Measurements from ENCODE around the gene SCYL3. TPM values are rescaled to one million over a fixed set of nuclear protein-coding genes. Genes with fewer than 3 reads are reported as not detected.
"Not testable (repeated sequence)": the region's sequence is repeated elsewhere in the genome, so short reads cannot be mapped to it uniquely, and the experiment has no call there.

Gene SCYL3, protein sequence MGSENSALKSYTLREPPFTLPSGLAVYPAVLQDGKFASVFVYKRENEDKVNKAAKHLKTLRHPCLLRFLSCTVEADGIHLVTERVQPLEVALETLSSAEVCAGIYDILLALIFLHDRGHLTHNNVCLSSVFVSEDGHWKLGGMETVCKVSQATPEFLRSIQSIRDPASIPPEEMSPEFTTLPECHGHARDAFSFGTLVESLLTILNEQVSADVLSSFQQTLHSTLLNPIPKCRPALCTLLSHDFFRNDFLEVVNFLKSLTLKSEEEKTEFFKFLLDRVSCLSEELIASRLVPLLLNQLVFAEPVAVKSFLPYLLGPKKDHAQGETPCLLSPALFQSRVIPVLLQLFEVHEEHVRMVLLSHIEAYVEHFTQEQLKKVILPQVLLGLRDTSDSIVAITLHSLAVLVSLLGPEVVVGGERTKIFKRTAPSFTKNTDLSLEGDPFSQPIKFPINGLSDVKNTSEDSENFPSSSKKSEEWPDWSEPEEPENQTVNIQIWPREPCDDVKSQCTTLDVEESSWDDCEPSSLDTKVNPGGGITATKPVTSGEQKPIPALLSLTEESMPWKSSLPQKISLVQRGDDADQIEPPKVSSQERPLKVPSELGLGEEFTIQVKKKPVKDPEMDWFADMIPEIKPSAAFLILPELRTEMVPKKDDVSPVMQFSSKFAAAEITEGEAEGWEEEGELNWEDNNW
- total RNA-seq: 6.7 TPM
- long read RNA-seq, full-length matches to known transcripts: 3 of 6 reads
- long read RNA-seq, partial matches to known transcripts: 0 of 6 reads
- long read RNA-seq, other reads (novel, unspliced or antisense): 3 of 6 reads

DNA sequence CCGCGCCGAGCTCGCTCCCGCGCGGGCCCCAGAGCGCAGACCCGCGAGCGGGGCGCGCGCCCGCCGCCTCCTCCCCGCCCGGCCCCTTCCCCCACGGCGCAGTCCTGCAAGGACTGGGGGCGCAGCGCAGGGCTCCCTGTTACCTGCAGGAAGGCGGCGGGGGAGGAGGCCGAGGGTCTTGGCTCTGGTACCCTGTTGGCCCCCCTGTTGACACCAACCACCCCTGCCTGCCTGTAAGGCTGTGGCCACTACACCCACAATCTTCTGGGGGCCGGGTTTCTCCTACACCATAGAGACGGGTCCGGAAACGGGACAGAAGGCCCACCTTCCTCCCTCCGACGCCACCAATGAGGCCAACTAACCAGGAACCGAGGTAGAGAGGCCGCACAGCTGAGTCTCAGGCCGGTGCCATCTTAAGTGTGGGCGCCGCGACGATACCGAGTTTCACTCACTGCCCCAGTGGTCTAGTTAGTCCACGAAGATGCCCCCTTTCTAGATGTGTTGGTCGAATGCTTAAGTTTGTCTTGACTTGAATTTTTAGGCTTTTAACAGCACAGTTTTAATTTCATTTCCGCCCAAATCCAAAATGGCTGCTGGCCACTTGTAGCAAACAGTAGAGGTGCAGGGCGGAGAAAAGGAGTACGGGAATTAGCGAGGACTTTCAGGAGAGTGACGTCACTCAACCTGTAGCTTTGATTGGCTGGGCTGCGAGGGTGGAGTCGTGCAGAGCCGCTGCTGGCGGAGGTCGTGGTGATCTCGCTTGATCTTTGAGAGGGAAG lies at the start of gene SCYL3:
Gene SCYL3 (minus strand): TSS at position 252 of the 779 bp plus-strand sequence. CDS start 5,056 bp downstream, outside the sequence.
- intact Hi-C loops (cut with DNase I): loop anchor here (2.0 kb wide), 2 partner anchors 99 to 181 kb away; partner anchors contain the start of genes KIFAP3 and METTL18
- DNase-seq (ENCODE audit: low spot score): peak; percentile 97

DNA sequence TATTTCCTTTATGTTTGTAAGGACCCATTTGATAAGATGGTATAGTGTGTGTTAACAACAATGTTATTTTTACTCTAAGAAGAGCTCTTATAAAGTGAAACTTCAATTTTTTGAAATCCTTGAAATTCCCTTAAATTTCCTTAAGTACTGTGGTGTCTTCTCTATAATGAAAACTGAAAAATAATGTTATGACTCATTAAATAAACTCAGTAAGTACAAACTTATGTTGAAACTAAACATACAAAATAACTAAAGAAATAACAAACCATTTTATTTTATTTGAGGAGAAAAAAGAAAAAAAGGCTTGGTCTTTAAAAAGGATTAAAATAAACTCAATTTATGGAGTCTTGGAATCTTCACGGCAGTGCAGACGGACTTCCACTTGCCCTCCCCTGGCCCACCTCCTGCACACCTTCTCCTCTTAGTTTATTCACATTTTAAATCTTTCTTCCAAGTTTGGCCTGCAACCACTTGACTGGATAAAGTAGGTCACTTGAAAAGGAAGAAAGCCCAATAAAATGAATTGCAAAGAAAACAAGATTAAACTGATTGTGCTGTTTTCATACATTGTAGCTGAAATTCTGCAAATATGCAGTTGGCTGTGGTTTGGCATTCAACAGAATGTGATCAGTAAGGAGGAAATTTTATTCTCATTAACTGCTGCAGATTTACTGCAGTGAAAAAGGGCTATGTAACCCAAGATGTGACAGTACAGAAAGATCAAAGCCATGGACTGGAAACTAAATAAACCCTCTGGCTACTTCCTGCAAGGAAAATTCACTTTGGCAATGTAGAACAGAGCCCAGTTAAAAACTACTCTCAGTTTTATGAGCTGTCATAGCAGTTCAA lies 48.5 kb upstream of the SCYL3 start:
- intact Hi-C loops (cut with DNase I): no loop called here
- DNase-seq (ENCODE audit: low spot score): no peak

DNA sequence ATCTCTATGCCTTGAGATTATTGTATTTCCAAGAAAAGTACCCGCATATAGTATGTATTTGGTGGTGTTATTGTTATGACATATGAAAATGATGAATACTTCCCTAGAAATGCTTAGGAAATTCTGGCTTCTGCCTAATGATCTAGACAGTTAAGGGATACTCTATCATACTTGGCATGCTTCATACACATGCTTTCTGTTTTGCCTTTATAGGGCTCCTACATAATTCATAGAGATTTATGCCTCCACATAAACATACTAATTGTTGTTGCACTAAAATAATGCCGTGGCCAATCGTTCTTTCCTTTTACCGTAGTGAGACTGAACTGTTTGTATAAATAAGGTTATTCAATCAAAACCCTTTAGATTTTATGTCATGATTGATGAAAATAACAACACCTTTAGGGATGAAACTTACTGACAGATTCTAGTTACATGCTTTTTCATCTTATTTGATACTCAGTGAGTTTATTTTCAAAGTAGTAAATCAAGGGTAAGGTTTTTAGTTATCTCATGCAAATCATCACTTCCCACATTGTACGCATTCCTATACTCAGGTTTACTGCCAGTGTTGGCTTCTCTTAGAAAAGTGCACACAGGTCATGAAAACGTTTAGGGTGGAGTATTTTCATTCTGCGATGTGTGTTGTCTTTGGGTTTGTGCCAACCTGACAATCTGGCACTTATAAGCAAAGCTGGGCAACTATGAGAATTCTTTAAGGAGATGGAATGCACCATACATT lies 40.5 kb upstream of the SCYL3 start:
- DNase-seq (ENCODE audit: low spot score): no peak
- intact Hi-C loops (cut with DNase I): loop anchor here (5.0 to 10.0 kb wide), 4 partner anchors 201 to 993 kb away; partner anchors contain the start of gene GORAB

DNA sequence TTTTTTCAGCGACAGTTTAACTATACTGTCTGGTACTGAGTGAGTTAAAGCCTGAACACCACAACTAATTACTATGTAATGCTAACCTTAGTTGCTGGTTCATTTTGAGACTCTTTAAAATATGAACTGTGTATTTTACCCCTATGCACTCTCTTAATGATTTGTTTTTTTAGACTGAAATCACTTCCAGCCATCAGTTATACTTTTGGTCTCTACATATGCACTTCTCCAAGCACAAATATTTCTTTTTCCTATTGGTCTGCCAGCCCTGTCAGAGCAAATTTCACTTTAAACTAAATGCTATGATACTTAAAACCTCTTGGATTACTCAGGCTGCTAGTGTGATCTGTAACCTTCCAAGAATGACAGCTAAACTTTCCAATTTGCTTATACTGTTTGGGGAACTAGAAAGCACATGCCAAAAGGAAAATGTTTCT lies 38.1 kb upstream of the SCYL3 start:
- no peak for DNase-seq (ENCODE audit: low spot score)
- intact Hi-C loops (cut with DNase I): loop anchor here (5.0 to 10.0 kb wide), 4 partner anchors 203 to 995 kb away; partner anchors contain the start of gene GORAB

DNA sequence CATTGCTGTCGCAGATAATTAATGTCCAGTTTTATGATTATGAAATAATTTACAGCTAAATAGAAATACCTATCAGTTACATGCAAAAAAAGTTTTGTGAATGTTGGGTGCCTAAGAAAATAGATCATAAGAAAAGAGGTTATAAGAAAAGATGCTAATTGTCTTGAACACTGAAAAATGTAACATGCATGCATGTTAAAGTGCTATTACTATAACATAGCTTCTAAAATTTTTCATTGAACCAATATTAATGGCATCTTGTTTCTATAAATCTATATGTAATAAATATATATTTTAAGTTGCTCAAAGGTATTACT lies 35.5 kb upstream of the SCYL3 start:
- intact Hi-C loops (cut with DNase I): loop anchor here (10.0 kb wide), 2 partner anchors 736 to 836 kb away; partner anchors contain the start of gene PRRX1
- no peak for DNase-seq (ENCODE audit: low spot score)

DNA sequence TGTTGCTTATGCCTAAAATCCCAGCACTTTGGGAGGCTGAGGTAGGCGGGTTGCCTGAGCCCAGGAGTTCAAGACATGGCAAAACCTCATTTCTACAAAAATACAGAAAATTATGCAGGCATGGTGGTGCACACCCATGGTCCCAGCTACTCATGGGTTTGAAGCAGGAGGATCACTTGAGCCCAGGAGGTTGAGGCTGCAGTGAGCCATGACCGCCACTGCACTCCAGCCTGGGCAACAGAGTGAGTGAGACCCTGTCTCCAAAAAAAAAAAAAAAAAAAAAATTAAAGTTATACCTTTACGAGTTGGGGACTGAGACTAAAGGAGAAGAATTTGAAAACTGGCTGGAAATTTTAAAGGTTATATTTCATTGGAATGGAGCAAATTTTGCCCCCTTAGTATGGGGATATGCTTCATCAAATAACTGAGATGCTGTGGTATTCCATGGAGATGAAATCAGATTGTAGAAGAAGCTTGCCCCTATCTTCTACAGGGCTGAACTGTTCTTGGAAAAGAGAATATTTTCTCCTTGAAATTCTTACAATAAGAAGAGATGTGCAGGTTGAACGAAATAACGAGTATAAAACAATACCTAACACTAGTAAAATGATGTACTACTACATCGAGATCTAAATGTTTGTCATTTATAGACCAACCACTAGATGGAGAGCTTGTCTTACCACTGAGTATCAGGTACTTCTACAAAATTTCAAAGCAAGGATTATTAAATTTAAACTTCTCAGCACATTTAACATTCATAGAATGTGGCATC lies 34.9 kb upstream of the SCYL3 start:
- DNase-seq (ENCODE audit: low spot score): no peak
- intact Hi-C loops (cut with DNase I): loop anchor here (10.0 kb wide), 2 partner anchors 736 to 836 kb away; partner anchors contain the start of gene PRRX1

DNA sequence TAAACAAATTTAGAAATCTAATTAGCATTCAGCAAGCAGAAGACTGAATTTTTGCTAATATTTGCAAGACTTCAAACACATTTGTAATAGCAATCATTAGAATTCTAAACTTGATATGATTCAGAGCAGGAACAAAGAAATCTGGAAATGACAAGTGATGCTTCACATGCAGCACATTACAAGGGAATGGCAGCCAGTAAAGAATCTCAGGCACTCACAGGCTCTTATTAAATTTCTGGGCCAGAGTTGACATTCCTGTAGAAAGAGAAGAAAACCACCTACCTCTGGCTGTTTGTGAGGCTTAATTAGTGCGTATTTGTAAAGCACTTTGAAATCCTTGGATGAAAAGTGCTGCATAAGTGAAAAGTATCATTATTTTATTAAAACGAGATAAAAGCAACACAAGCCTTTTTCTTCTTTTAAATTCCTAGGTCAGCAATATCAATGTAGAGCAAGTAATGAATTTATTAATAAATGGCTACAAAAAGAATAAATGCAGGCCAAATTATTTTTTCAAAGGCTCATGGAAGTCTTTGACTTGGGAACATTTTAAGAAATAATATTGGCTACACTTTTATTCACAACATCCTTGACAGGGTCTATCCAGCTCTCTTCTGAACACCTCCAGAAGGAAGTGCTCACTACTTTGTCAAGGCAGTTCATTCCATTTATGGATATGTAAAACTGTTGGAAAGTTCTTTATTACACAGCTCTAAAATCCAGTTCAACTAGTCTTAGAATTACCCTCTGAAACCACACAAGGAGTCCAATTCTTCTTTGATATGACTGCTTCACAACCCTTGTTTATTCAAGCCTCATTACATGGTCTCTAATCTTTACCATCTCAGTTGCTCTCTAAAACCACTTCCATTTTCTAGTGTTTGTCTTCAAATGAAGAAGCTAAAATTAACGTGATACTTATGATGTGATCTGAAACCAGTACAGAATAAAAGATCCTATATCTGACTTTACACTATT lies 32.1 kb upstream of the SCYL3 start:
- DNase-seq (ENCODE audit: low spot score): no peak
- intact Hi-C loops (cut with DNase I): loop anchor here (10.0 kb wide), 2 partner anchors 739 to 839 kb away; partner anchors contain the start of gene PRRX1

DNA sequence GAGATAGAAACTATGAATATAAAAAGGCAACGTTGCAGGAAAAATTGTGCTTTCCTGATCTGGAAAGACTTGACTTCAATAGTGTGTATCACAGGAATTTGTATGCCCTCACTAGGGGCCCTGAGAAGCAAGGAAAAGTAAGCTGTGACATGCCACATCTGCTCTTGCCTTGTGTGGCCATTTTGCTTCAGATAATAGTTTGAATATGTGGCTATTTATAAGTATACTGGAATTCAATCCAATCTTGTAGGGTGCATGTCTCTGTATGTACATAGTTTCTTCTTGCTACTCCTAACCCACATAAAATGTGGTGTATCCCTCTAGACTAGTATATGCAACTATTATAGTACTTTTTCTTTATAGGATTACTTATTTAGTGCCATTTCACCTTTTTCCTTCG lies 31.1 kb upstream of the SCYL3 start:
- DNase-seq (ENCODE audit: low spot score): no peak
- intact Hi-C loops (cut with DNase I): loop anchor here (10.0 kb wide), 2 partner anchors 740 to 840 kb away; partner anchors contain the start of gene PRRX1

DNA sequence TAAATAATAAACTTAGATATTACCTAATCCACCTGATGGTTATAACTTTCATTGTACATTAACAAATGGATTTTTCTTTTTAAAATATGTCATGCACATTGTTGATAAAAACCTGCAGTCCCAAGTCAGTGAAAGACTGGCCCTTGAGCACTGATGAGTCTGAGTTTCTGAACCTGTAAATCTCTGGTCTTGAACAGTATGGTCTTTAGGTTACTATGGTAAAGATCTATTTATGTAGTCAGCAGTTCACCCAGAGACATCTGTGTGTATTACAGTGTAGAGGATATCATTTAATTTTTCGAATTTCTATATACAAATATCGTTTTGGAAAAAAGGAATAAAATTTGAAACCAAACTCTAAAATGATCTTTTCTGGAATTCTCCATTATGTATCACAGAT lies 30.4 kb upstream of the SCYL3 start:
- intact Hi-C loops (cut with DNase I): loop anchor here (10.0 kb wide), 2 partner anchors 741 to 841 kb away; partner anchors contain the start of gene PRRX1
- DNase-seq (ENCODE audit: low spot score): no peak

DNA sequence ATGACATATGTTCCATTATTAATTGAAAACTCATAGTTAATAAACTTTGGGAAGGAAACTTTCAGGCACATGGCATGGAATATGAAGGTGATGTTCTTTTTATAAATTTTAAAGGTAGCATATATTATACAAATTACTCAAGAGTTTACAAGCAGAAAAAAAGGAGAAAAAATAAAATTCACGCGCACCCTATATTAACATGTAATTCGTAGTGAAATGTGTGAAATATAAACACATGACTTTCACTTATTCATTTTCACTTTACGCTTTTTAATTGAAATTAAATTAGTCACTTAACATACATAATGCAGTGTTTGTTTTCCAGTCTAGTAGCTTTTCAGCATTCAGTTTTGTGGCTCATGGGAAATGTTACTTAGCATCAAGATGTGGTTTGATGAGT lies 27.4 kb upstream of the SCYL3 start:
- intact Hi-C loops (cut with DNase I): loop anchor here (10.0 kb wide), 2 partner anchors 744 to 844 kb away; partner anchors contain the start of gene PRRX1
- no peak for DNase-seq (ENCODE audit: low spot score)

DNA sequence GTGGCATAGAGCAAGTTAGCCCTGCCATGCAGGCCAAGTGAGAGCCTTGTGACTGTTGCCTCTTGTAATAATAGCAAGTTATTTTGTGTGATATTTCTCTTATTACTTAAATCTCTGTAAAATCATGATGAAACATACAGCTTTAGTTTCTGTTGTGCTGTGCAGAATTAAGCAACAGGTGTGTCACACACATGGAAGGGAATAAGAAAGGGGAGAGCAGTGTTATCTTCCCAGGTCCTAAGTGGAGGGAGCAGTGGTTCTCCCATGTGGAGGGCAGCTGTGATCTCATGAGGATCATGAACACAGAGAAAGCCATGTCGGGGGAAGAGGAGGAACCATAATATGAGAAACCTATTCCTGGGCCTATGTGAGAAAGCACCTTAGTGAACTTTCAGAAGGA lies 25.2 kb upstream of the SCYL3 start:
- DNase-seq (ENCODE audit: low spot score): no peak
- intact Hi-C loops (cut with DNase I): no loop called here

DNA sequence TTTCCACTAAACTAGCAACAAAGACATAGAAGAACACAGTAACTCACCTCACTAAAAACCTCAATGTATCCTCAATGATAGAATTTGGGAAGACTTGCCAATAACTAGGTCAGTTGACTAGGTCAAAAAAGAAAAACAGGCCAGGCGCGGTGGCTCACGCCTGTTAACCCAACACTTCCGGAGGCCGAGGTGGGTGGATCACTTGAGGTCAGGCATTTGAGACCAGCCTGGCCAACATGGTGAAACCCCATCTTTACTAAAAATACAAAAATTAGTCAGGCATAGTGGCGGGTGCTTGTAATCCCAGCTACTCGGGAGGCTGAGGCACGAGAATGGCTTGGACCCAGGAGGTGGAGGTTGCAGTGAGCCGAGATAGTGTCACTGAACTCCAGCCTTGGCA lies 24.5 kb upstream of the SCYL3 start:
- DNase-seq (ENCODE audit: low spot score); intact Hi-C loops (cut with DNase I): not testable (repeated sequence)

DNA sequence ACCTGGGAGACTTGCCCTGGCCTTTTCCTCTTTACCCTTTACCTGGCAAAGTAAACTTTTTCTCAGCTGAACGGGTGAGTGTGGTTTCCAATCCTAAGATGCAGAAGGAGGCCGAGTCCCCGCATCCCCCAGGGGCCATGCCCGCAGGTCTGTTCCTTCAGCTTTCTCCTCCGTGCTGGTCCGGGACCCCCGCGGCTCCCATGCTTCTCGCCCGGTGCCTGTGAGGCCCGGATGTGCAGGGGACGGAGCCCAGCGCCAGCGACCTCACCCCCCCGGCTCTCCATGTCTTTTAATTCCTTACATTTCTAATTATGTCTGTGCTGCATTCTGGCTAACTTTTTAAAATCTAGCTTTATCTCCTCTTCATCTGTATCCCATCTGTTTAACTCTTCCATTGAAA lies 21.5 kb upstream of the SCYL3 start:
- DNase-seq (ENCODE audit: low spot score): no peak
- intact Hi-C loops (cut with DNase I): no loop called here

DNA sequence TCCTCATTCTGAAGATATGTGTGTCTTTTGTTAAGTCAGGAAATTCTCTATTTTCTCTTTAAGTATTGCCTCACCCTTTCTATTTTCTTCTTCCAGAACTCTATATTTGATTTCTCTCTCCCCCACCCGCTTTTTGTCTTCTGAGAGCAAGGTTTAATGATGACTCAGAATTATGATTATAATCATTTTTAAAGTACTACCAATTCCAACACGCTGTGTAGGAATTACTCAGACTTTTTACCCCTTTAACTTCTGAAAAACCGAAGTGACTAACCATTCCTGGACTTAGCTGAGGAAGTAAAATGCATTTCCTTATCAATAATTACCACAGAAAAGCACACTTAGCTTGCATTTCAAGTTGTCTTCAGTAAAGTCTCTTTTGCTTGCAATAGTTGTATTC lies 20.8 kb upstream of the SCYL3 start:
- DNase-seq (ENCODE audit: low spot score): no peak
- intact Hi-C loops (cut with DNase I): no loop called here

DNA sequence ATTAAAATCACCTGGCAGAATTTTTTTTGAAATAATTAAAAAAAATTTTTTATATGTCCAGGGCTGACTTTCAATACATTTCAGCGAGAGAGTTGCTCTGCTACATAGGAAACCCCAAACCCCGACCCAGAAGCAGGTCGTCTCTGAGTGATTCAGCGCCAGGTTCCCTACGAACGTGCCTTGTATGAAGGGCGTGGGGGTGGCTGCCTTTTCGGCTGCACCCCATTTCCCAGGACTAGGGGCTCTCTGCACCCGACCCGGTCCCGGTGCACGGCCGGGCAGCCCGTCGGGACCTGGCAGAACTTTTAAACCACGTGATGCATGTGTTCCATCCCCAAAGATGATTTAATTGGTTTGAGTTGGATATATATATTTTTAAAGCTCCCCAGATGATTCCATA lies 15.8 kb upstream of the SCYL3 start:
- intact Hi-C loops (cut with DNase I): no loop called here
- DNase-seq (ENCODE audit: low spot score): no peak

DNA sequence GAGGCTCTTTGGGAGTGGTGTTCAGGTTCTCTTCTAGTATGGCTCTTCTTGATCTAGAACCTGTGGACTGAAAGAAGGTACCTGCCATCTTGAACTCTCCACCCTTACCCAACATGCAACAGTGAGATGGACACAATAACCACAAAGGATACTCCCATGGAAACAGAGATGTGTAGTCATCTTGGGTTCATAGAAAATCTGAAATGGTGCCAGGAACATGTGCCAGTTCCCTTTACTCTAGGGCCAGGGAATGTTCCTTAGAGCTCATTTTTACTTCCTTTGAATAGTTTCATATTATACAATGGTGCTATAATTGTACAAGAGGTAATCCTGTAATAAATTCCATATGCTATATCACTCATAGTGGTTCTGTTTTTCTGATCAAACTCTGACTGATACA lies 13.2 kb upstream of the SCYL3 start:
- no peak for DNase-seq (ENCODE audit: low spot score)
- intact Hi-C loops (cut with DNase I): no loop called here
